Measurements from ENCODE around the gene PXMP4. TPM values are rescaled to one million over a fixed set of nuclear protein-coding genes. Genes with fewer than 3 reads are reported as not detected.

PXMP4 gene
- total and polyA plus RNA-seq, 8 donors = 11.6 to 47.5 (median 15.1) TPM

DNA sequence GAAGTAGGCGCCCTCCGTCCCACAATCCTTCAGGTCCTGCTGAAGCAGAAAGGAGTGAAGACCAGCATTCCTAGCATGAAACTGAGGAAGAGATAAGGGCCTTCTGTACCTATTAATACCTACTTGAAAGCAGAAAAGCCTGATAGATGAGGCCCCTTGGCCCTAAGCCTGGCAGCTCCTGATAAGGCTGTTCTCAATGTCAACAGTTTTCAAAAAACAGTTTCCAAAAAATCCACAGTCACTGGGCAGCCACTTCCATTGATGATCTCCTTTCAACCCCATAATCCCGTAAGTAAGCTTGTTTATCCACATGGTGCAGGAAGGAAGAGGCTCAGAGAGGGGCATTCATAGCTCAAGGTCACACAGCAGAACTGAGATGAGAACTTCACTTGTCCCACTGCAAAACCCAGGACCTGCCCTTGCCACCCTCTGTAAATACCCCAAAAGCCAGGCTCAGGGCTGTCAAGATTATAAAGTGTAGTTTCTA is 31.1 kb downstream of the PXMP4 start:
- no peak for ATAC-seq
- TF ChIP-seq, protein P1, sequence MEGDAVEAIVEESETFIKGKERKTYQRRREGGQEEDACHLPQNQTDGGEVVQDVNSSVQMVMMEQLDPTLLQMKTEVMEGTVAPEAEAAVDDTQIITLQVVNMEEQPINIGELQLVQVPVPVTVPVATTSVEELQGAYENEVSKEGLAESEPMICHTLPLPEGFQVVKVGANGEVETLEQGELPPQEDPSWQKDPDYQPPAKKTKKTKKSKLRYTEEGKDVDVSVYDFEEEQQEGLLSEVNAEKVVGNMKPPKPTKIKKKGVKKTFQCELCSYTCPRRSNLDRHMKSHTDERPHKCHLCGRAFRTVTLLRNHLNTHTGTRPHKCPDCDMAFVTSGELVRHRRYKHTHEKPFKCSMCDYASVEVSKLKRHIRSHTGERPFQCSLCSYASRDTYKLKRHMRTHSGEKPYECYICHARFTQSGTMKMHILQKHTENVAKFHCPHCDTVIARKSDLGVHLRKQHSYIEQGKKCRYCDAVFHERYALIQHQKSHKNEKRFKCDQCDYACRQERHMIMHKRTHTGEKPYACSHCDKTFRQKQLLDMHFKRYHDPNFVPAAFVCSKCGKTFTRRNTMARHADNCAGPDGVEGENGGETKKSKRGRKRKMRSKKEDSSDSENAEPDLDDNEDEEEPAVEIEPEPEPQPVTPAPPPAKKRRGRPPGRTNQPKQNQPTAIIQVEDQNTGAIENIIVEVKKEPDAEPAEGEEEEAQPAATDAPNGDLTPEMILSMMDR (IDR thresholded peaks at IDR 0.05) = no peak
- Histone ChIP-seq H3K4me1 (peaks cover 11 to 32% of the 10 kb centered on the region in 2 donors), H3K27ac (no peak overlapping the region), H3K36me3 (no peaks in the 10 kb centered on the region), H3K4me3 (no peak overlapping the region), H3K9me3 (no peaks in the 10 kb centered on the region), H3K27me3 (no peaks in the 10 kb centered on the region)
- peak in 1 of 4 donors; percentile 52 for DNase-seq
- intact Hi-C loops (cut with DNase I) = no loop called here

DNA sequence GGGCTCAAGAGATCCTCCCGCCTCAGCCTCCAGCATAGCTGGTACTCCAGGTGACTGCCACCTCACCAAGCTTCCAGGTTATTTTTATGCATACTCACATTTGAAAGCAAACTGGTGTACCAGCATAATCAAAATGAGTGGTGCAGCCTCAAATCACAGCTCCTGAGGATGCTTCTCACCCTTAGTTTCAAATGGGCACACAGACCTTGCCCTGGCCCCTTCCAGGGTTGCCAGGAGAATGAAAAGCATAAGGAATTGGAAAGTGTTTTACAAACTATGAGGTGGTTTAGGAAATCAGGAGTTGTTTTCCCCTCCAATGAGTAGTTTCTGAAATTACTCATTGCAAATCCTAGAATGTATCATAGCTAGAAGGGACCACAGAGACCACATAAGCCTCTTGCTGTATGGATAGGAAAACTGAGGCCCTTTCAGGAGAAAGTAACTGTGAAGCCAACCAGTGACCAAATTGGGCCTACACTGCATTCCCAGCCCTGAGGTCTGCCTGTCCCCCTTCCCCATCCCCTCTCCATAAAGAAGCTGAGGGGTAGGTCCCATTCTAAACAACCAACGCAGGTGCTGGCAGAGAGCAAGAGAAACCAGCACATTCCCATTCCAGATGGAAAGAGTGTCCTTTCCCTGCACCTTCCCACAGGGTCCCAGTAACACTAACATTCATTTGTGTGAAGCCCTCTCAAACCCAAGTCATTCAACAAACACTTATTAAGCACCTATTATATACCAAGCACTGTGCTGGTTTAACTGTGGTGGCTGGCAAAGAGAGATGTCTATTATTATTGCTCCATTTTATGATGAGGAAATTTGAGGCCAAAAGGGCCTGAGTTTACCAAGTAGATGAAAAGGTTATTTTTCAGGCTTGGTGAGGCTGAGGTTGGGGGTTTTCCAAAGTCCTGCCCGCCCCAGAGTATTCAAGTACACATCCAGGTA is 31.8 kb downstream of the PXMP4 start:
- intact Hi-C loops (cut with DNase I) = no loop called here
- no peak for DNase-seq
- no peak for ATAC-seq
- Histone ChIP-seq H3K36me3 (no peaks in the 10 kb centered on the region), H3K4me1 (peaks cover 11 to 39% of the 10 kb centered on the region in 2 donors), H3K4me3 (no peak overlapping the region), H3K27me3 (no peaks in the 10 kb centered on the region), H3K9me3 (no peaks in the 10 kb centered on the region), H3K27ac (no peak overlapping the region)
- TF ChIP-seq, protein P1 (IDR thresholded peaks at IDR 0.05) = no peak

DNA sequence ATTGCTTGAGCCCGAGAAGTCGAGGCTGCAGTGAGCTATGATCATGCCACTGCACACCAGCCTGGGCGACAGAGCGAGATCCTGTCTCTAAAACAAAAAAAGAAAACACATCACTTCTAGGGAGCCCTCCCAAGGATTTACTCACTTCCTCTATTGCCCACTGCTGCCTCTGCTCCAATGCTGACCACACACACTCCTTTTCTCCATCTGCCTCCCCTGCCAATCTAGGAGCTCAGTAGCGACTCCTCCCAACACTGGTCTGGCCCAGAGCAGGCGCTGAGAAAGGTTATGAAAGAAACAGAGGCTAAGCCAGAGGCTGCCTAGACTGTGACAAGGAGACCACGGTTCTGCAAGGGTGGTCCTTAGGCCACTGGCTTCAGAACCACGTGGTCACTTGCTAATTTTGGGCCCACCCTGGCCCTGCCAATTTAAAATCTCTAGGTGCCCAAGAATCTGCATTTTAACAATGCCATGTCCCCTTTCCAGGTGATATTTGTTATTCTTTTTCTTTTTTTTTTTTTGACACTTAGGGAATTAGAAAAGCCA is 32.7 kb downstream of the PXMP4 start:
- DNase-seq (no peak), ATAC-seq (no peak)
- intact Hi-C loops (cut with DNase I) = no loop called here
- Histone ChIP-seq H3K4me1 (peaks cover 11 to 46% of the 10 kb centered on the region in 2 donors), H3K9me3 (no peaks in the 10 kb centered on the region), H3K4me3 (no peak overlapping the region), H3K27me3 (no peaks in the 10 kb centered on the region), H3K27ac (peak overlapping the region in 1 of 2 donors; percentile 57), H3K36me3 (no peaks in the 10 kb centered on the region)
- TF ChIP-seq, protein P1 (IDR thresholded peaks at IDR 0.05) = no peak

DNA sequence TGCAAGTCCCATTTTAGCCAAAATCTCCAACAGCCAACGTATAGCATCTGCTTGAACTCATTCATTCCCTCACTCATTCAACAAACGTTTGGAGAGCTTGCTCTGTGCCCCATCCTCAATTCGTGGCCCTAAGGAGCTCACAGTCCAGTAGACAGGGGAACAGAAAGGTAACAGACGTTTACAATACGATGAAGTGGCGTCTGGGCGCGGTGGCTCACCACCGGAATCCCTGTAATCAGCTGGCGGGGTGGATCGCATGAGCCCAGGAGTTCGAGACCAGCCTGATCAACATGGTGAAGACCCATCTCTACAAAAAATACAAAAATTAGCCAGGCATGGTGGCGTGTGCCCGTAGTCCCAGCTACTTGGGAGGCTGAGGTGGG is 33.1 kb downstream of the PXMP4 start:
- no peaks in the 10 kb centered on the region for H3K27me3 ChIP-seq
- TF ChIP-seq, protein P1 (IDR thresholded peaks at IDR 0.05) = no peak
- no peak for DNase-seq
- no peak for ATAC-seq
- intact Hi-C loops (cut with DNase I) = no loop called here
- H3K9me3 ChIP-seq = no peaks in the 10 kb centered on the region
- H3K4me3 ChIP-seq = peak overlapping the region; percentile 13 to 46
- H3K36me3 ChIP-seq = no peaks in the 10 kb centered on the region
- H3K4me1 ChIP-seq = peaks cover 11 to 50% of the 10 kb centered on the region in 2 donors
- peak overlapping the region in 1 of 2 donors; percentile 57 for H3K27ac ChIP-seq

Data from left lung (tissue), 10 donors.